ENCODE data around the gene MYO1B.

DNA sequence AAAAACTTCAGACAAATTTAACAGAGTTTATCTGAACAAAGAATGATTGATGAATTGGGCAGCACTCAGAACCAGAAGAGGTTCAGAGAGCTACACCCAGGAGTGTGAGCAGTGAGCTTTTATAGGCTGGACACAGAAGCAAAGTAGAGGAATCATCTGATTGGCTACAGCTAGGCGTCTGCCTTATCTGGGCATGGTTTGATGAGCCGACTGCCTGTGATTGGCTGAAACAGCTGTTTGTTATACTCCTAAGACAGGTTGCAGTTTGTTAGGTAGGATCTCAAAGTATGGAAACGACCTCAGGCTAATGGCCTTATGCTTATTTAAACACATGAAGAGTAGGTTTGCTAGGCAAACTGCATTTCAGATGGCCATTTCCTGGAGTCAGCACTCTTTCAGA is 188.9 kb downstream of the MYO1B start:
- TF ChIP-seq CTCF (optimal IDR thresholded peaks at IDR 0.05 in 1 of 3, IDR thresholded peaks at IDR 0.05 in 1 of 3, conservative IDR thresholded peaks at IDR 0.05 in 1 of 3; ENCODE audit: extremely low read depth in 1 of 3, insufficient read depth in 2 of 3, low read length in 3 of 3), result no peak
- no peak for TF ChIP-seq EZH2 (IDR thresholded peaks at IDR 0.05; ENCODE audit: low read length)
